ENCODE results near the gene SLC46A2. TPM values are rescaled to one million over a fixed set of nuclear protein-coding genes. Genes with fewer than 3 reads are reported as not detected.

SLC46A2 gene
- total RNA-seq, 2 donors from 2014 or later, result 0.78 TPM; not detected in 1

DNA sequence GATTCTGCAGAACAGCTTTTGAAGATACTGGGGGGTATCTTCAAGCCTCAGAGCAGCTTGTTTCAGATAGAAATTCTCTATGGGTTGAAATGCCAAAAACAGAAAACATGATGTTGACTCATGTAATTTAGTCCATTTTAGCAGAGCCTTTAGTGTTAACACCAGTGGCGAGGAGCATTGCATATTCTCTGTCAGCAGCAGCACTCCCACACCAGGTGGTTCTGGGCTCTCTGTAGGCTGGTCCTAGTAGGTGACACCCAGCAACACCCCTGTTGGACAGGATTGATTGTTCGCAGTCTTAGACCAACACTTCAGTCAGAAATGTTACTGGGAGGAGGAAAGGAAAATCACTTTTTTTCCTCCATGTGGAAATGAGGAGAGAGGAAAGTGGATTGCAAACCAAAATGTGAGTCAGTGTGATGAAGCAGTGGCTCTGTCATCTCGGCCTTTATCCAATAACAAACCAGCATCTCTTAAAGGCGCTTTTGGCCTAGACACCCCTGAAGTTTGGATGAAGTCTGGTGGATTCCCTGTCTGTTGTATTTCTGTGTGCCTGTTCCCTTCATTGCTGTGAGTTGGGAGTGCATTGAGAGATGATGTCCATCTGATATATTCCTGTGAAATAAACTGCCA is 16.8 kb downstream of the SLC46A2 start:
- Histone ChIP-seq H3K4me3 (no peak overlapping the region), H3K27ac (no peak overlapping the region), H3K4me1 (no peaks in the 10 kb centered on the region), H3K27me3 (no peaks in the 10 kb centered on the region), H3K36me3 (replicated peaks in 1 of 2; ENCODE audit: insufficient read depth in 1 of 2, low read depth in 2 of 2) (peaks cover 0 to 2% of the 10 kb centered on the region in 2 donors), H3K9me3 (no peaks in the 10 kb centered on the region)
- intact Hi-C loops (cut with DNase I), result no loop called here
- TF ChIP-seq, protein P1, sequence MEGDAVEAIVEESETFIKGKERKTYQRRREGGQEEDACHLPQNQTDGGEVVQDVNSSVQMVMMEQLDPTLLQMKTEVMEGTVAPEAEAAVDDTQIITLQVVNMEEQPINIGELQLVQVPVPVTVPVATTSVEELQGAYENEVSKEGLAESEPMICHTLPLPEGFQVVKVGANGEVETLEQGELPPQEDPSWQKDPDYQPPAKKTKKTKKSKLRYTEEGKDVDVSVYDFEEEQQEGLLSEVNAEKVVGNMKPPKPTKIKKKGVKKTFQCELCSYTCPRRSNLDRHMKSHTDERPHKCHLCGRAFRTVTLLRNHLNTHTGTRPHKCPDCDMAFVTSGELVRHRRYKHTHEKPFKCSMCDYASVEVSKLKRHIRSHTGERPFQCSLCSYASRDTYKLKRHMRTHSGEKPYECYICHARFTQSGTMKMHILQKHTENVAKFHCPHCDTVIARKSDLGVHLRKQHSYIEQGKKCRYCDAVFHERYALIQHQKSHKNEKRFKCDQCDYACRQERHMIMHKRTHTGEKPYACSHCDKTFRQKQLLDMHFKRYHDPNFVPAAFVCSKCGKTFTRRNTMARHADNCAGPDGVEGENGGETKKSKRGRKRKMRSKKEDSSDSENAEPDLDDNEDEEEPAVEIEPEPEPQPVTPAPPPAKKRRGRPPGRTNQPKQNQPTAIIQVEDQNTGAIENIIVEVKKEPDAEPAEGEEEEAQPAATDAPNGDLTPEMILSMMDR (IDR thresholded peaks at IDR 0.05), result no peak
- DNase-seq (no peak), ATAC-seq (no peak)
- 95 to 97% methylated on average over 4 of the region's 4 CpGs for WGBS, 2 donors

DNA sequence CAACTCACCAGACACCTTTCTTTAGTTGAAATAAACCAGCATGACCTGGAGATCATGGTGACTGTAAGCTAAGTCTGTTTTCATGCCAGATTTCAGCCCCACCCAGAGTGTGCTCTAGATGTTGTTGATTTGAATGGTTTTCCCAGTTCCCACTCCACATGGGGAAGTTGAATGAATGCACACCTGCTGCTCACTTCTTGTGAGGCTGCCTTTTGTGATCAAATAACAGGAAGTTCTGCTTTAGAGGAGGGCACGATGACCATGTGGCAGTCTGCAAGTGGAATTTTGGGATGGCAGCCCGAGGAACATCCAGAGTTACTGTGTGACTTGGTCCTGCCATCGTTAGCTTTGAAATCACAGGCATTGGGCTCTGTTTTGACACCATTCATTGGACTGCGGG is 18.7 kb downstream of the SLC46A2 start:
- WGBS, 2 donors, result 68 to 71% methylated on average over 4 of the region's 4 CpGs
- intact Hi-C loops (cut with DNase I), result no loop called here

DNA sequence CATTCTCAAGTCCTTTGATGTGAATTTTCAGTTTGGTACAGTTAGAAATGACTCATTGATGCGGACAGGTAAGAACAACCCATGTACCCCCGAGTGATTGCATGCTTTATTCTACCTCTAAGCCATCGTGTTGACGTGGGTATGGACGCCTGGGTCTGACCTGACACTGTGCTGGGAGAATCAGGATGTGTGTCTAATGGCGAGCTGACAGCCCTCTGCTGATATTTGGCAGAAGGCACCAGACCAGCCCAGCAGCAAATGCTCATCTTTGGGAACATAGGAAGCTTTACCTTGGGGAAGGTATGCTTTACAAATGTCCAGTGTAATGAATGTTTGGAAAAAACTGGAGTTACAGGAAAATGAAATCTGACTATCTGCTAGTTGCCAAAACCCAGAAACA is 20.1 kb downstream of the SLC46A2 start:
- no peak for TF ChIP-seq POLR2A (IDR thresholded peaks at IDR 0.05)
- TF ChIP-seq, protein P1 (IDR thresholded peaks at IDR 0.05), result no peak
- 82 to 91% methylated on average over 6 of the region's 6 CpGs for WGBS, 2 donors
- no peak overlapping the region for H3K27ac ChIP-seq
- no peaks in the 10 kb centered on the region for H3K27me3 ChIP-seq
- H3K4me3 ChIP-seq, result no peak overlapping the region
- intact Hi-C loops (cut with DNase I), result no loop called here
- no peaks in the 10 kb centered on the region for H3K9me3 ChIP-seq
- ATAC-seq (no peak), DNase-seq (no peak)
- H3K36me3 ChIP-seq (replicated peaks in 1 of 2; ENCODE audit: insufficient read depth in 1 of 2, low read depth in 2 of 2), result peaks cover 0 to 2% of the 10 kb centered on the region in 2 donors
- no peaks in the 10 kb centered on the region for H3K4me1 ChIP-seq

More for the DNA sequence above, 18.7 kb downstream of the SLC46A2 start:
- TF ChIP-seq POLR2A (IDR thresholded peaks at IDR 0.05), result no peak
- TF ChIP-seq, protein P1 (IDR thresholded peaks at IDR 0.05), result no peak
- Histone ChIP-seq H3K9me3 (no peaks in the 10 kb centered on the region), H3K27ac (no peak overlapping the region), H3K4me3 (no peak overlapping the region), H3K36me3 (replicated peaks in 1 of 2; ENCODE audit: insufficient read depth in 1 of 2, low read depth in 2 of 2) (peaks cover 0 to 2% of the 10 kb centered on the region in 2 donors), H3K27me3 (no peaks in the 10 kb centered on the region), H3K4me1 (no peaks in the 10 kb centered on the region)
- ATAC-seq, result no peak
- no peak for DNase-seq

DNA sequence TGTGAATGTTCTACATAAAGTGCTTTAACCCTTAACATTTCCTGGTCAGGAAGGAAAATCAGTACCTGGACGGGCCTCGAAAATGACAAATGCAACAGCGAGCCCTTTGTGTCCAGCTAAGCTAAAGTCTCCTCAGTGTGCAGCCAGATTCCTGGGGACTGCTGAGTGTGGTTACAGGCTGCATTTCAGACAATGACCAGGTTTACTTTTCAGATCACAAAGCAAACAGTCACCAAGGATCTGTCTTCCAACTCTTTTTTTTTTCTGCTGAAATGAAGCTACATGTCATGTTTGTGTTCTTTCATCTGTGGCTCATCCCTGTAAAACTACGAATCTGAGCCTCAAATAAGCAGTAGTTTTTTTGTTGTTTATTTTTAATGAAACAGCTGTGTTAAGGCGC is 20.8 kb downstream of the SLC46A2 start:
- no peaks in the 10 kb centered on the region for H3K9me3 ChIP-seq
- ATAC-seq, result no peak
- 93 to 97% methylated on average over 5 of the region's 5 CpGs for WGBS, 2 donors
- no peaks in the 10 kb centered on the region for H3K27me3 ChIP-seq
- H3K36me3 ChIP-seq (replicated peaks in 1 of 2; ENCODE audit: insufficient read depth in 1 of 2, low read depth in 2 of 2), result peaks cover 0 to 4% of the 10 kb centered on the region in 2 donors
- no peak overlapping the region for H3K4me3 ChIP-seq
- H3K27ac ChIP-seq, result no peak overlapping the region
- DNase-seq, result no peak
- intact Hi-C loops (cut with DNase I), result no loop called here
- TF ChIP-seq, protein P1 (IDR thresholded peaks at IDR 0.05), result no peak
- TF ChIP-seq POLR2A (IDR thresholded peaks at IDR 0.05), result no peak
- no peaks in the 10 kb centered on the region for H3K4me1 ChIP-seq

DNA sequence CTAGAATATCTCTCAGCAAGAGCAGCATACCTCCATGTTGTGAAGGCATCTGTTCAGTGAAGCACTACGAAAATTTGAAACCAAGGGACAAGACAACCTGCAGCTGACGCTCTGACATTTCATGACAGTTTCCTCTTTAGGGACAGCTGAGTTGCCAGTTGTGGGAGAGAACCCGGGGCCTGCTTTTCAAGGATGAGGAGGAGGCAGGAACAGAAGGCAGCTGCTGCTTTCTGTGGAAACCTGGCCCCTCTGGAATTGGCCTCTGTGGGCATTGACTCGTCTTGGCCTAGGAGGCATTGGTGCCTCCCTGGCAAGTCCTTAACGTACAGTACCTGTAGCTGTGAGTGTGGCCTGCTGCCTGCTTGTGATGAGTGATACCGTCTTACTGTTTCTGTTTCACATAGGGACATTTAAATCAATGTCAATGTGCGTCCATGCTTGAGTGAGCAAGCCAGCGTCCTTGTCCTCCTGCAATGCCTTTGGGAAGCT is 21.6 kb downstream of the SLC46A2 start:
- Histone ChIP-seq H3K27me3 (no peaks in the 10 kb centered on the region), H3K4me1 (no peaks in the 10 kb centered on the region), H3K4me3 (no peak overlapping the region), H3K36me3 (replicated peaks in 1 of 2; ENCODE audit: insufficient read depth in 1 of 2, low read depth in 2 of 2) (peaks cover 0 to 4% of the 10 kb centered on the region in 2 donors), H3K27ac (no peak overlapping the region), H3K9me3 (no peaks in the 10 kb centered on the region)
- intact Hi-C loops (cut with DNase I), result no loop called here
- DNase-seq (no peak), ATAC-seq (no peak)
- TF ChIP-seq, protein P1 (IDR thresholded peaks at IDR 0.05), result no peak
- TF ChIP-seq POLR2A (IDR thresholded peaks at IDR 0.05), result no peak
- 72 to 74% methylated on average over 8 of the region's 8 CpGs for WGBS, 2 donors
